ENCODE data around the gene CAMKK2.
"Not testable (repeated sequence)": the region's sequence is repeated elsewhere in the genome, so short reads cannot be mapped to it uniquely, and the experiment has no call there.

Gene CAMKK2

GRCh38 chr12:121318121-121318520 lies 21.6 kb upstream of the CAMKK2 start:
- no peak overlapping the region for H3K9ac ChIP-seq (ENCODE audit: low read depth, low read length)
- no peak overlapping the region for H2AFZ ChIP-seq (ENCODE audit: low read depth, low read length)
- no peak for ATAC-seq (ENCODE audit: insufficient read depth, low read depth)
- no peaks in the 10 kb centered on the region for H3K4me1 ChIP-seq (ENCODE audit: insufficient read depth, low read length)
- DNase-seq, result no peak
- no peak overlapping the region for H3K4me3 ChIP-seq (ENCODE audit: low read depth in 1 of 2, low read length in 2 of 2)
- H3K27me3 ChIP-seq (ENCODE audit: insufficient read depth, low read length, poor library complexity), result no peaks in the 10 kb centered on the region
- no peaks in the 10 kb centered on the region for H3K9me3 ChIP-seq (ENCODE audit: insufficient read depth, low read length, severe bottlenecking)
- H4K20me1 ChIP-seq (ENCODE audit: insufficient read depth, low read length), result no peaks in the 10 kb centered on the region
- no peak overlapping the region for H3K4me2 ChIP-seq (ENCODE audit: insufficient read depth, low read length)
- H3K36me3 ChIP-seq (ENCODE audit: insufficient read depth, low read length), result peaks cover 69% of the 10 kb centered on the region
- peaks cover 15% of the 10 kb centered on the region for H3K79me2 ChIP-seq (ENCODE audit: insufficient read depth, low read length)
- TF ChIP-seq CTCF (IDR thresholded peaks at IDR 0.05; ENCODE audit: borderline replicate concordance, extremely low read depth, low read length, poor library complexity, severe bottlenecking) (no peak), EZH2 (IDR thresholded peaks at IDR 0.05; ENCODE audit: borderline replicate concordance, low read depth, low read length, severe bottlenecking) (no peak)
- no peak overlapping the region for H3K27ac ChIP-seq (ENCODE audit: low read length)

GRCh38 chr12:121314431-121314830 lies 17.9 kb upstream of the CAMKK2 start:
- Histone ChIP-seq H4K20me1 (ENCODE audit: insufficient read depth, low read length) (no peaks in the 10 kb centered on the region), H3K4me2 (ENCODE audit: insufficient read depth, low read length) (no peak overlapping the region), H3K36me3 (ENCODE audit: insufficient read depth, low read length) (peaks cover 74% of the 10 kb centered on the region), H3K4me1 (ENCODE audit: insufficient read depth, low read length) (no peaks in the 10 kb centered on the region), H3K27ac (ENCODE audit: low read length) (no peak overlapping the region), H3K27me3 (ENCODE audit: insufficient read depth, low read length, poor library complexity) (no peaks in the 10 kb centered on the region), H3K9ac (ENCODE audit: low read depth, low read length) (no peak overlapping the region), H2AFZ (ENCODE audit: low read depth, low read length) (no peak overlapping the region), H3K9me3 (ENCODE audit: insufficient read depth, low read length, severe bottlenecking) (no peaks in the 10 kb centered on the region), H3K79me2 (ENCODE audit: insufficient read depth, low read length) (peaks cover 23% of the 10 kb centered on the region), H3K4me3 (ENCODE audit: low read depth in 1 of 2, low read length in 2 of 2) (no peak overlapping the region)
- ATAC-seq (ENCODE audit: insufficient read depth, low read depth) (no peak), DNase-seq (no peak)
- no peak for TF ChIP-seq CTCF (IDR thresholded peaks at IDR 0.05; ENCODE audit: borderline replicate concordance, extremely low read depth, low read length, poor library complexity, severe bottlenecking)
- no peak for TF ChIP-seq EZH2 (IDR thresholded peaks at IDR 0.05; ENCODE audit: borderline replicate concordance, low read depth, low read length, severe bottlenecking)

- not testable (repeated sequence) for DNase-seq; H3K4me3 ChIP-seq (ENCODE audit: low read depth in 1 of 2, low read length in 2 of 2); H3K4me1 ChIP-seq (ENCODE audit: insufficient read depth, low read length); H4K20me1 ChIP-seq (ENCODE audit: insufficient read depth, low read length); H3K9ac ChIP-seq (ENCODE audit: low read depth, low read length); H3K27ac ChIP-seq (ENCODE audit: low read length); ATAC-seq (ENCODE audit: insufficient read depth, low read depth); H3K9me3 ChIP-seq (ENCODE audit: insufficient read depth, low read length, severe bottlenecking); H3K4me2 ChIP-seq (ENCODE audit: insufficient read depth, low read length); H3K27me3 ChIP-seq (ENCODE audit: insufficient read depth, low read length, poor library complexity); H2AFZ ChIP-seq (ENCODE audit: low read depth, low read length)
- H3K36me3 ChIP-seq (ENCODE audit: insufficient read depth, low read length), result peaks cover 59% of the 10 kb centered on the region
- peaks cover 23% of the 10 kb centered on the region for H3K79me2 ChIP-seq (ENCODE audit: insufficient read depth, low read length)
Observed at GRCh38 chr12:121310231-121310630, 13.7 kb upstream of the CAMKK2 start.

GRCh38 chr12:121307397-121307796 lies 10.9 kb upstream of the CAMKK2 start:
- H3K27ac ChIP-seq (ENCODE audit: low read length); H3K9me3 ChIP-seq (ENCODE audit: insufficient read depth, low read length, severe bottlenecking); H3K27me3 ChIP-seq (ENCODE audit: insufficient read depth, low read length, poor library complexity); H3K4me1 ChIP-seq (ENCODE audit: insufficient read depth, low read length); H3K4me2 ChIP-seq (ENCODE audit: insufficient read depth, low read length); H4K20me1 ChIP-seq (ENCODE audit: insufficient read depth, low read length); H3K4me3 ChIP-seq (ENCODE audit: low read depth in 1 of 2, low read length in 2 of 2); H3K9ac ChIP-seq (ENCODE audit: low read depth, low read length); H2AFZ ChIP-seq (ENCODE audit: low read depth, low read length); H3K79me2 ChIP-seq (ENCODE audit: insufficient read depth, low read length); DNase-seq; ATAC-seq (ENCODE audit: insufficient read depth, low read depth): not testable (repeated sequence)
- H3K36me3 ChIP-seq (ENCODE audit: insufficient read depth, low read length), result peaks cover 42% of the 10 kb centered on the region

All from DND-41 (cell line).